ENCODE results near the gene DCBLD1.

DCBLD1 gene

DNA sequence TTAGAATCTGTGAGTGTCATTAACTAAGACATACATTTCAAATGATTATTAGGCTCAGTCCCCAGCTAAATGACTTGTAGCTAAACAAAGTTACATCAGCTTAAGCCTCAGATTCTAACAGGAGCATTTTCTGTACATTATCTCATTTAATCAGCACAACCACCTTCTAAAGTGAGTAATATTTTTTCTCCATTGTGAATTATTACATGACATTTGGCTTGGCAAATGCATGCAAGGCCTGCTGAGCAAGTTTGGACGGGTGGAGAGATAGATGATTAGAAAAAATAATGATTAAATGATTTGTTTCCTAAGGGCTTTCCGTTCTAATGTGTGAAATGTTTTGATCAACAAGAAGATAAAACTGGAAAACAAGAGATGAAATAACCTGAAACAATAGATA is 20.7 kb downstream of the DCBLD1 start:
- no peak overlapping the region for H3K14ac ChIP-seq (ENCODE audit: low read length)
- H2BK120ac ChIP-seq (ENCODE audit: low read depth, low read length): no peak overlapping the region
- no peak overlapping the region for H3K23ac ChIP-seq (ENCODE audit: low read depth, low read length, poor library complexity)
- H2BK5ac ChIP-seq (ENCODE audit: low read length): no peak overlapping the region
- H3K9ac ChIP-seq (ENCODE audit: low read depth, low read length, poor library complexity): no peak overlapping the region
- no peaks in the 10 kb centered on the region for H3K27me3 ChIP-seq (ENCODE audit: control insufficient read depth in 3 of 3, insufficient read depth in 3 of 3, low read depth in 1 of 3, low read length in 3 of 3)
- H3K4me1 ChIP-seq (ENCODE audit: control insufficient read depth in 2 of 2, insufficient read depth in 1 of 2, low read depth in 1 of 2, low read length in 2 of 2): peaks cover 4 to 16% of the 10 kb centered on the region in 2 donors
- H3K4me3 ChIP-seq (ENCODE audit: low read length in 2 of 2): no peak overlapping the region
- no peak overlapping the region for H3K18ac ChIP-seq (ENCODE audit: low read length)
- H2BK12ac ChIP-seq (ENCODE audit: low read length): no peak overlapping the region
- no peaks in the 10 kb centered on the region for H3K79me1 ChIP-seq (ENCODE audit: low read depth, low read length)
- no CpG with 5 or more reads among the region's 2 CpGs for WGBS, 2 donors (ENCODE audit: extremely low coverage in 2 of 2, insufficient read length in 2 of 2, insufficient replicate concordance in 1 of 2)
- no peak overlapping the region for H2AK5ac ChIP-seq (ENCODE audit: low read depth, low read length)
- H4K91ac ChIP-seq (ENCODE audit: low read depth, low read length, poor library complexity): no peak overlapping the region
- H3K4ac ChIP-seq (ENCODE audit: low read length): no peak overlapping the region
- H3K4me2 ChIP-seq (ENCODE audit: insufficient read depth, low read length, poor library complexity, severe bottlenecking): no peak overlapping the region
- no peak overlapping the region for H3K27ac ChIP-seq (replicated peaks; ENCODE audit: low read length)
- H4K8ac ChIP-seq (ENCODE audit: low read depth, low read length): no peak overlapping the region
- DNase-seq (ENCODE audit: low spot score): no peak
- H3K36me3 ChIP-seq (replicated peaks in 1 of 2; ENCODE audit: control insufficient read depth in 2 of 2, insufficient read depth in 2 of 2, low read length in 2 of 2): no peaks in the 10 kb centered on the region
- no peak overlapping the region for H2AFZ ChIP-seq (ENCODE audit: low read length)
- H3K9me3 ChIP-seq (replicated peaks in 1 of 2; ENCODE audit: control insufficient read depth in 2 of 2, insufficient read depth in 1 of 2, low read depth in 1 of 2, low read length in 2 of 2): no peaks in the 10 kb centered on the region
- H2BK15ac ChIP-seq (ENCODE audit: low read length): no peak overlapping the region

DNA sequence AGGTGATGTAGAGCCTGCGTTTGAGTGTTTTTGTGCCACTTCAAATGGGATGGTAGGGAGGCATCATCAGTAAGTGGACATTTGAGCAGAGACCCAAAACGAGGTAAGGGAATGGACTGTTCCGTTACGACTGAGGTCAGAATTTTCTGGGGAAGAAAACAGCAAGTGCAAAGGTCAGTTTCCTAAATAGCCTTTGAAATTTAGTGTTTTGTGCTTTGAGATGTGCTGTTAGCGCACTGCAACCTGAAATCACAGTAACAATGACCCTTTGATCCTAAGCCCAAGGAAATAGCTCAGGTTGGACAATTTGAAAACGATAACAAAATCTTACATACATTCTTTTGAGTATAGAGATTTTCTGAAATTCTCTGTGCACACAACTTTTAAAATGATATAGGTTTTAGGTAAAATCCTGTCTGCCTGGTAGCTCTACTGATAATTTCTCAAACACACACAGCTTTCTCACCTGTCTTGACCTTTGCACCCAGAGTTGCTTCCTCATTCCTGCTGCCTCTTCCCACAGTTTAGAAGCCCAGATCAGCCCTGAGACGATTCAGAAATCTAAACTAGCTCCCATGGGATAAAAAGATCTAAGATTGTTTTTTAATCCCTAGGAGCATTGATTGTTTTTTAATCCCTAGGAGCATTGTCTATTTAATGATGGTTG is 22.1 kb downstream of the DCBLD1 start:
- no CpG with 5 or more reads among the region's 7 CpGs for WGBS, 2 donors (ENCODE audit: extremely low coverage in 2 of 2, insufficient read length in 2 of 2, insufficient replicate concordance in 1 of 2)
- Histone ChIP-seq H3K4me3 (ENCODE audit: low read length in 2 of 2) (no peak overlapping the region), H3K27ac (replicated peaks; ENCODE audit: low read length) (no peak overlapping the region), H3K18ac (ENCODE audit: low read length) (no peak overlapping the region), H2BK5ac (ENCODE audit: low read length) (no peak overlapping the region), H3K4ac (ENCODE audit: low read length) (no peak overlapping the region), H3K4me1 (ENCODE audit: control insufficient read depth in 2 of 2, insufficient read depth in 1 of 2, low read depth in 1 of 2, low read length in 2 of 2) (peaks cover 4 to 16% of the 10 kb centered on the region in 2 donors), H3K27me3 (ENCODE audit: control insufficient read depth in 3 of 3, insufficient read depth in 3 of 3, low read depth in 1 of 3, low read length in 3 of 3) (no peaks in the 10 kb centered on the region), H2BK12ac (ENCODE audit: low read length) (no peak overlapping the region), H2AK5ac (ENCODE audit: low read depth, low read length) (no peak overlapping the region), H2AFZ (ENCODE audit: low read length) (no peak overlapping the region), H3K36me3 (replicated peaks in 1 of 2; ENCODE audit: control insufficient read depth in 2 of 2, insufficient read depth in 2 of 2, low read length in 2 of 2) (no peaks in the 10 kb centered on the region), H2BK120ac (ENCODE audit: low read depth, low read length) (no peak overlapping the region), H2BK15ac (ENCODE audit: low read length) (no peak overlapping the region), H3K9ac (ENCODE audit: low read depth, low read length, poor library complexity) (no peak overlapping the region), H3K23ac (ENCODE audit: low read depth, low read length, poor library complexity) (no peak overlapping the region), H3K14ac (ENCODE audit: low read length) (no peak overlapping the region), H3K9me3 (replicated peaks in 1 of 2; ENCODE audit: control insufficient read depth in 2 of 2, insufficient read depth in 1 of 2, low read depth in 1 of 2, low read length in 2 of 2) (no peaks in the 10 kb centered on the region), H3K79me1 (ENCODE audit: low read depth, low read length) (no peaks in the 10 kb centered on the region), H3K4me2 (ENCODE audit: insufficient read depth, low read length, poor library complexity, severe bottlenecking) (no peak overlapping the region), H4K91ac (ENCODE audit: low read depth, low read length, poor library complexity) (no peak overlapping the region), H4K8ac (ENCODE audit: low read depth, low read length) (no peak overlapping the region)
- DNase-seq (ENCODE audit: low spot score): no peak

DNA sequence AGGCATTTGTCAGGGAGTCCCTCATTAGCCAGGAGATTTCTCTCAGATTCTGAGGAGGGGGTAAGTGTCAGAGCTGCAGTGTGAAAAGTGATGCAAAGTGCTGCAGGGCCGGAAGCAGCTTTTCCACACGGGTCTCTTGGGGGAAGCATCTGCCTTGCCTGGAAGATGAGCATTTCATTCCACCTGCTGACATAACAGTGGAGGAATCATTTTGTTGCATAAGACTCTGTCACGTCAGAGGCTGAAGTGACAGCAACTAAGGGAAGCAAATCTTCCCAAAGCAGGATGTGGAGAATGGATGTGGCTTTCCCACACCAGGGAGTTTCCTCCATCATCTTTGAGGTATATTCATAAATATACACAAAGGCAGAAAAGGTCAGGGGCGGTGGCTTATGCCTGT is 22.8 kb downstream of the DCBLD1 start:
- H2BK5ac ChIP-seq (ENCODE audit: low read length): no peak overlapping the region
- no CpG with 5 or more reads among the region's 4 CpGs for WGBS, 2 donors (ENCODE audit: extremely low coverage in 2 of 2, insufficient read length in 2 of 2, insufficient replicate concordance in 1 of 2)
- no peak overlapping the region for H2AK5ac ChIP-seq (ENCODE audit: low read depth, low read length)
- H3K4ac ChIP-seq (ENCODE audit: low read length): no peak overlapping the region
- no peaks in the 10 kb centered on the region for H3K9me3 ChIP-seq (replicated peaks in 1 of 2; ENCODE audit: control insufficient read depth in 2 of 2, insufficient read depth in 1 of 2, low read depth in 1 of 2, low read length in 2 of 2)
- H2BK12ac ChIP-seq (ENCODE audit: low read length): no peak overlapping the region
- no peaks in the 10 kb centered on the region for H3K36me3 ChIP-seq (replicated peaks in 1 of 2; ENCODE audit: control insufficient read depth in 2 of 2, insufficient read depth in 2 of 2, low read length in 2 of 2)
- H2BK120ac ChIP-seq (ENCODE audit: low read depth, low read length): no peak overlapping the region
- no peak overlapping the region for H3K4me2 ChIP-seq (ENCODE audit: insufficient read depth, low read length, poor library complexity, severe bottlenecking)
- H2AFZ ChIP-seq (ENCODE audit: low read length): no peak overlapping the region
- no peak overlapping the region for H3K4me3 ChIP-seq (ENCODE audit: low read length in 2 of 2)
- H3K9ac ChIP-seq (ENCODE audit: low read depth, low read length, poor library complexity): no peak overlapping the region
- H2BK15ac ChIP-seq (ENCODE audit: low read length): no peak overlapping the region
- no peak overlapping the region for H3K27ac ChIP-seq (replicated peaks; ENCODE audit: low read length)
- no peak overlapping the region for H4K91ac ChIP-seq (ENCODE audit: low read depth, low read length, poor library complexity)
- H3K23ac ChIP-seq (ENCODE audit: low read depth, low read length, poor library complexity): no peak overlapping the region
- H4K8ac ChIP-seq (ENCODE audit: low read depth, low read length): no peak overlapping the region
- no peak overlapping the region for H3K14ac ChIP-seq (ENCODE audit: low read length)
- H3K27me3 ChIP-seq (ENCODE audit: control insufficient read depth in 3 of 3, insufficient read depth in 3 of 3, low read depth in 1 of 3, low read length in 3 of 3): no peaks in the 10 kb centered on the region
- peaks cover 4 to 16% of the 10 kb centered on the region in 2 donors for H3K4me1 ChIP-seq (ENCODE audit: control insufficient read depth in 2 of 2, insufficient read depth in 1 of 2, low read depth in 1 of 2, low read length in 2 of 2)
- no peak for DNase-seq (ENCODE audit: low spot score)
- no peaks in the 10 kb centered on the region for H3K79me1 ChIP-seq (ENCODE audit: low read depth, low read length)
- H3K18ac ChIP-seq (ENCODE audit: low read length): no peak overlapping the region

DNA sequence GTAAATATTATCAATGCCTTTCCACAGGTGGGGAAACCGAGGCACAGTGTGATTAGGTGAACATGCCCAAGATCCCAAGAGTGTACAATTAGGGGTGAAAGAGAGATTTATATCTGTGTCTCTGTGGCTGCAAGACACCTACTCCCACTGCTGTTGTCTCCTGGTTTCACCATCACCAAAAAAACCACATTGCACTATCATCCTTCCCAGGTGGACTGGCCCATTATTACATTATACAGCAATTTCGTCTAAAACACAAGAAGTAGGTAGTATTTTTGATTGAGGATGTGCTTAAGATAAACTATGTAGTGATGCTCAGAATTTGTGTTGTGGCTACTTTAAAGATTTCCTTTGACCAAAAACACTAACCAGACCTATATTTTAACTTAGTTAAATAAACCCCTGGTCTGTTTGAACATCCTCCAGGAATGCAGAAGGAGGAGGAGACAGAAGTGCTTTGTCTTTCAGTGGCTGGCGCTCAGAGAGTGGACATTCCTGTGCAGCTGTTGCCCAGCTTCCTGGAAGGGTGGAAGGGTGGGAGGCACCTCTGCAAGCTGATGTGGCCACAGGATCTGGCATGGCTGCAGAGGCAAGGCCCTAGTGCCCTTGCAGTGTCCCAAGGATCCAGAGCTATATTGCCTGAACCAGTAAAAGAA is 23.8 kb downstream of the DCBLD1 start:
- H2BK15ac ChIP-seq (ENCODE audit: low read length): no peak overlapping the region
- no peaks in the 10 kb centered on the region for H3K79me1 ChIP-seq (ENCODE audit: low read depth, low read length)
- H3K18ac ChIP-seq (ENCODE audit: low read length): no peak overlapping the region
- H3K4me2 ChIP-seq (ENCODE audit: insufficient read depth, low read length, poor library complexity, severe bottlenecking): no peak overlapping the region
- H3K23ac ChIP-seq (ENCODE audit: low read depth, low read length, poor library complexity): no peak overlapping the region
- H3K4me1 ChIP-seq (ENCODE audit: control insufficient read depth in 2 of 2, insufficient read depth in 1 of 2, low read depth in 1 of 2, low read length in 2 of 2): peaks cover 4 to 16% of the 10 kb centered on the region in 2 donors
- no peaks in the 10 kb centered on the region for H3K9me3 ChIP-seq (replicated peaks in 1 of 2; ENCODE audit: control insufficient read depth in 2 of 2, insufficient read depth in 1 of 2, low read depth in 1 of 2, low read length in 2 of 2)
- no peak for DNase-seq (ENCODE audit: low spot score)
- H4K91ac ChIP-seq (ENCODE audit: low read depth, low read length, poor library complexity): no peak overlapping the region
- no peak overlapping the region for H2BK12ac ChIP-seq (ENCODE audit: low read length)
- WGBS, 2 donors (ENCODE audit: extremely low coverage in 2 of 2, insufficient read length in 2 of 2, insufficient replicate concordance in 1 of 2): no CpG with 5 or more reads among the region's 3 CpGs
- H3K9ac ChIP-seq (ENCODE audit: low read depth, low read length, poor library complexity): no peak overlapping the region
- H2BK120ac ChIP-seq (ENCODE audit: low read depth, low read length): no peak overlapping the region
- no peaks in the 10 kb centered on the region for H3K27me3 ChIP-seq (ENCODE audit: control insufficient read depth in 3 of 3, insufficient read depth in 3 of 3, low read depth in 1 of 3, low read length in 3 of 3)
- no peak overlapping the region for H2AK5ac ChIP-seq (ENCODE audit: low read depth, low read length)
- no peak overlapping the region for H2AFZ ChIP-seq (ENCODE audit: low read length)
- no peak overlapping the region for H3K14ac ChIP-seq (ENCODE audit: low read length)
- H4K8ac ChIP-seq (ENCODE audit: low read depth, low read length): no peak overlapping the region
- H2BK5ac ChIP-seq (ENCODE audit: low read length): no peak overlapping the region
- H3K4me3 ChIP-seq (ENCODE audit: low read length in 2 of 2): no peak overlapping the region
- H3K27ac ChIP-seq (replicated peaks; ENCODE audit: low read length): no peak overlapping the region
- no peak overlapping the region for H3K4ac ChIP-seq (ENCODE audit: low read length)
- no peaks in the 10 kb centered on the region for H3K36me3 ChIP-seq (replicated peaks in 1 of 2; ENCODE audit: control insufficient read depth in 2 of 2, insufficient read depth in 2 of 2, low read length in 2 of 2)
